GM21360 (cell line): ENCODE measurements around the gene MC2R.

Experiments
- ATAC-seq: cut with Tn5 transposase; IDR thresholded peaks from one replicate; pipeline ENCODE4 v1.9.1; 2021; ENCODE audit warnings: mild to moderate bottlenecking, moderate library complexity; ENCODE audit not compliant: unreplicated experiment

MC2R gene

GRCh38 chr18:13915391-13915790 is at the start of gene MC2R:
Gene MC2R, minus strand, starts transcription at chr18:13915536. Its CDS starts 30,018 bp downstream, at chr18:13885518.
- ATAC-seq: no peak

GRCh38 chr18:13945811-13946210 is 30.5 kb upstream of the MC2R start:
- ATAC-seq: no peak

- no peak for ATAC-seq
Observed at GRCh38 chr18:13943338-13943737, 28.0 kb upstream of the MC2R start.

DNA sequence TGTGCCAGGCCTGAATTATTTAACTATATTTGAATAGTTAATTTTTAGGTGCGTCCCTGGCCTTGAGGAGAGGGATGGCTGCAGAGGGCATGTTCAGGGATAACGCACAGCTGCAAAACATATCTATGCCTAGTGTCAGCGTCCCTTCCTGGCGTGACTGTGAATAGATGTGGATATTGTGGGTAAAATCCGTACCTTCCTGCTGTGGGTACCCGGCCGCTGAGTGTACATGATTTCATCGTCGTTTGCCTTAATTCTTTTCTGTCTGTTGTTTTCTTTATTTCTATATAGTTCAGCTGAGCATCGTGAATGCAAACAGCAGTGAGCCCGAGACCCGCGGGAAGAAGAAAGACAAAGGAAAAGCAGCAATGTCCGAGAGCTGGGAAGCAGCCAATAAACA is 25.0 kb upstream of the MC2R start:
- no peak for ATAC-seq

DNA sequence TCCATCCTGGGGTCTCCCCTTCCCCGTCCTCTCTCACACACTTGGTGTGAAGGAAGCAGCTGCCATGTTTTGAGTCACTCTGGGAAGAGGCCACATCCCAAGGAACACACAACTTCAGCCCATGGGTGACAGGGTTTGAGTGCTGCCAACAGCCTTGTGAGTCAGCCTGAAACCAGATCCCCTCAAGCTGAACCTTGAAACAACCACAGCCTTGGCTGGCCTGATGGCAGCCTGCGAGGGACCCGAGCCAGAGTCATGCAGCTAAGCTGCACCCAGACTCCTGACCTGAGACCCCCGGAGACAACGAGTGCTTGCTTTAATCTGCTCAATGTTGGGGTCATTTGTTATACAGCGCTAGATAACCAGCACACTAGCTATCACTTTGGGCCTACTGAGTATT is 19.3 kb upstream of the MC2R start:
- no peak for ATAC-seq

GRCh38 chr18:13934058-13934457 is 18.7 kb upstream of the MC2R start:
- ATAC-seq: no peak

GRCh38 chr18:13932285-13933025 is 17.1 kb upstream of the MC2R start:
- ATAC-seq: no peak

GRCh38 chr18:13930964-13931363 is 15.6 kb upstream of the MC2R start:
- no peak for ATAC-seq

DNA sequence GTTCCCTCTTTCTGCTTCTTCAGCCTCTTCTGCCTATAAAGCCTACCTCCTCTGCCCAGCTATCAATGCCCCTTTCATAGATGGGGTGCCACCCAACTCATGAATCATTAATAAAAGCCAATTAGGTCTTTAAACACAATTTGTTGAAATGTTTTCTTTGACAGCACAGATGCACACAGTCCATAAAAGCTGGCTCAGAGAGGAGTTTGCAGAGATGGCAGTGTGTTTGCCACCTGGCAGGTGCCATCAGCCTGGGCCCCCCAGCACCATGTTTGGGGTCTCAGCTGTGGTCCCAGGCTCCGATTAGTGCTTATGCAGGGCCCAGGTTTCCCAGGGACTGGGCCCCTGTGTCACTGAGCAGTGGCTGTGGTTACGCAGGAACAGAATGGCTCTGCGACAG is 7.9 kb upstream of the MC2R start:
- ATAC-seq: no peak

DNA sequence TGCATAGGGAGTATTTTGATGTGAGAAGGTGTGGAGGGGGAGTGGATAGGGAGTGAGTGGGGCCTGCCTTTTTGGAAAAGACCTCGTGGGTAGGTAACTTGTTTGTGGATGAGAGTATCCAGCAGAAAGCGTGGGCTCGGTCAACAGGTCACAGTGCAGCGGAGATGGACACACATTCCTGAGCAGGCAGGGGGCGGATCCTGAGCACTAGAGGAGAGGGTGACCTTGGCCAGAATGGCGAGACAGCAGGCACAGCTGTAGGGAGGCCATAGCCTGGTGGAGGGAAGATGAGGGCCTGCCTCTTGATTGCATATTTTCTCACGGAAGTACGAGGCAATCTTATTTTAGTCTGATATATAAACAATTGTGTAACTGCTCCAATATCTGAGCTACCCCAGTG is 3.6 kb upstream of the MC2R start:
- no peak for ATAC-seq

GRCh38 chr18:13917401-13917800 is 2.1 kb upstream of the MC2R start:
- no peak for ATAC-seq

DNA sequence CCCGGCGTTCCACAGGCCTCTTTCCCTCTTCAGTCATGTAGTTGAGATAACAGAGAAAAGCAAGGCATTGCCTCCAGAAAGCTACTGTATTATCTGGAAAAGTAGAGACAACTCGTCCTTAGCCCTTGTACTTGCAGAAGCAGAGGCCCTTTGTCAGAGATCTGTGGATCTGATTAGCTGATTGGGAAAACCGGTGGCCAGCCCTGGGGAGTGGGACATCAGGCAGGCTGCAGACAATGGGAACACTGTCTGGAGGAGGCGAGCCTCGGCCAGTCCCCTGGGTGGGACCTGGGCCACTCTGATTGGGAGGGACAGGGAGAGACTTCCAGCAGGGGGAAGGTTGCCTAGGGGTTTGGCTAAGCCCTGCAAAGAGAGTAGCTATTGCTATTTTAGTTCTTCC is 1.2 kb upstream of the MC2R start:
- no peak for ATAC-seq

DNA sequence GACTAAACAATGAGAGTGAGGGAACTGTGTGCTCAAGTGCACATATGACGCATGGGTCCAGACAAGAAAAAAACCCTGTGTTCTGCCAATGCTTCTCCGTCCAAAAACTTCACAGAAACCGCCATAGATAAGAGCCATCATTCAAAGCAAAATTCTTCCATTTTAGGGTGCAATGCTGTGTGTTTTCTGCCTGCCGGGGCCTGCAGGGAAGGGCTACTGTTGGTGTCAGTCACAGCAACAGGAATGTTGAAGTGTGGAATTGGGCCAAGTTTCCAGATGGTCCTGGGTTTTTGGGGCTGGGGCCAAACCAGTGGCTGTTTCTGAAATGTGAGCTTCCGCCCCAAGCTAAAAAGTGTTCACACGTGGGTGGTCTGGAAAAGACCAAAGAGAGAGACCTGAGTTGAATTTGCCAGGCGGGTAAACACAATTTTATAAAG is 677 bp upstream of the MC2R start:
- ATAC-seq: no peak

DNA sequence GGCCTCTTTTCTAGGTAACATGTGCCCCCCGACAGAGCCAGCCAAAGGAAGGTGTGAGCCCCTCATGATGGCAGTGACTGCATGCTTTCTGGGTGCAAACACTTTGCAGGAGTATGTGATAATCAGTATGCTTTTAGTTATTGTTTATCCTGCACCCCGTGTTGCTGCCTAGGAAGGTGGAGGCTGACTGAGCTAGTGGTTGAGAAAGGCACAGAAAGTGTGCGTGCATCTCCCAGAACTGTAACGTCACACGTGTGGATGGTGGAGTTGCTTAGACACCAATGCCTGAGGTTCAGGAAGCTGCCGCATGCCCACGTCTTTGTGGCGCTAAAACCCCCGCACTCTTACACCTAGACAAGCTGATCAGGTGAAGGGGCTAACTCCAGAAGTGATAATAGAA is 580 bp downstream of the MC2R start:
- ATAC-seq: no peak

- ATAC-seq: no peak
Observed at GRCh38 chr18:13914170-13914569, 1.2 kb downstream of the MC2R start.

DNA sequence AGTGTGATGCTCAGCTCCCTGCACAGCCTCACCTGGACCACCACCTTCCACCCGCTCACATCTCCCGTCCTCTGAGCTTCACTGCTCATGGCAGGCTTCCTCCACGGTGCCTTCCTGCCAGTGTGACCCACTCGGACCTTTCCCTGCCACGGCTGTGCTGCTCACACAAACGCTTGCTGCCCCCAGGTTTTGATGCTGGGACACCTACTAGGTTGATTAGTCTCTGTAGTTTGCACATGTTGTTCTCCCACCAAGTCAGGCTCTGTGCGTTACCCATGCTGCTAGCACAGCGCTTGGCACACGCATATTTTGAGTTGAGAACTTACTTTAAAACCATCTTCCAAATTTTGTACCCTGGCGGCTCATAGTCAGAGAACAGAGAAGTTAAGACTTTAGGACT is 2.1 kb downstream of the MC2R start:
- ATAC-seq: no peak

DNA sequence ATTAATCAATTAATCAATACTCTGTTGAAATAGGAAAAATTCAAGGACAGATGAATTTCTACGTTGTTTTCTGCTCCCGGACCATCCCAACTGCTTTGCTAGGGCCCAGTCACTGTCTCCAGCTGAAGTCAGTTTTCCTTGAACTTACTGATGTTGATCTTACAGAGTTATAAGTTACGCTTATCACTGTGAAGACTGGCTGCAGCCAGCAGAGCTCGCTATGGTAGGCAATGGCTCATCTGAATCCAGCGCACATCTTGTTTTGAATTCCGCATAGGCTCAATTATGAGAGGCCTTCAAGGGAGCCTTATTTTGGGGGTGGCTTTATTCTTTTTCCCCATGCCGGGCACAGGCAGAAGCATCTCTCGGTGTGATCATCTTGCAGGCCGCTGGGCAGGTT is 2.7 kb downstream of the MC2R start:
- ATAC-seq: no peak

- ATAC-seq: no peak
Observed at GRCh38 chr18:13910986-13911385, 4.3 kb downstream of the MC2R start.

- no peak for ATAC-seq
Observed at GRCh38 chr18:13910501-13910900, 4.8 kb downstream of the MC2R start.

DNA sequence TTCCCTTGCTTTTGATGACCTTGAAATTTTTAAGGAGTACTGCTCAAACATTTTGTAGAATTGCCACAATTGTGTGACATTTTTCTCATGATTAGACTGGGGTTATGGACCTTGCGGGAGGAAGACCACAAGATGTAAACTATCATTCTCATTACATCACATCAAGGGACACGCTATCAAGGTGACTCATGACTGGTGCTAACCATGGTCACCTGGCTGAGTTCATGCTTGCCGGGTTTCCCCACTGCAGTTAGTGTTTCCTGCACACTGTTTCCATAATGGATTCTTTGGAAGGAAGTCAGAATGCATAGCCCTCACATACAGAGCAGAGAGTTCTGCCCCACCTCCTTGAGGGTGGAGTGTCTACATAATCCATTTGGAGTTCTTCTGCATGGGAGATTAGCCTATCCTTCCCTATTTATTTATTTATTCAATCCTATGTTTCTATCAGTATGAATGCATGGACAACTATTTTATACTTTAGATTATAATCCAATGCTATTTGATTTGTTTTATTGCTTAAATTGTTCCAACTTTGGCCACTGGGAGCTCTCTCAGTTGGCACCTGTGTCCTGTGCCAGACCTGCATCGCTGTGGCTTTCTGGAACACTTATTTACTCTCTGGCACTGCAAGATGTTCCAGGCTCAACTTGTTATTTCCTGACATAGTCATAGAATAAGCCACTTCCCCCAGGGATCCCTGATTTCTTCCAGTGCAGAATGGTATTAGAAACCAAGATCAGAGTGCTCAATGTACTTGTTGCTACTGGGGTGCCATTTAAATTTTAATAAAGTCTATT is 6.0 kb downstream of the MC2R start:
- ATAC-seq: no peak

- ATAC-seq: no peak
Observed at GRCh38 chr18:13900633-13901032, 14.7 kb downstream of the MC2R start.

DNA sequence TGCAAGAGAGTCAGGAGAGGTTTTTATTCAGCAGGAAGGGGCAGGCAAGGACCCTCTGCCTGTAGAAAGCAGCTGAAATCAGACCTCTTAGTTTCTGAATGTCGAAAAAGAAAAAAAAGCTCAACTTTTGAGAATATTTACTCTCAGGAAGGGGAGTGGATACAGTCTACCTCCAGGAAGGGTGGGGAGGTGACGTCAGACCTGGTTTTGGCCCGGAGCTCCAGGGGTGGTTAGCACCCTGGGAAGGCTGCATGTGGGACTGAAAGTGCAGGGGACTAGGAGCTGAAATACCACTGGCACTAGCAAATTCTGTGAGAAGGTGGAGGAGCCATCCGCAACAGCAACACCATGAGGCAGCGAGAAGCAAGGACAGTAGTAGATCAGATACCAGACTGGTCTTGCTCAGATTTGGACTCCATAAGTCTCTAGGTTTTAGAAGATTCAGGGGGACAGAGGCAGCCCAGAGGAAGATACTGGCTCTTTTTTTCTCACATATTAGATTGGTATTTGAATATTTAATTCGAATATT is 19.8 kb downstream of the MC2R start:
- ATAC-seq: no peak
